Fibroblast of villous mesenchyme (primary cell): ENCODE measurements around the gene SHC2. TPM values are rescaled to one million over a fixed set of nuclear protein-coding genes. Genes with fewer than 3 reads are reported as not detected.
"Not testable (repeated sequence)": the region's sequence is repeated elsewhere in the genome, so short reads cannot be mapped to it uniquely, and the experiment has no call there.

Experiments used
- DNase-seq: peaks from one replicate; pipeline ENCODE4 v3.0.0-alpha.2; 2010; ENCODE audit warnings: low read depth
- H3K4me3 ChIP-seq: 2 replicates; pipeline ENCODE4 v1.5.1; 2011; ENCODE audit warnings: low read depth, mild to moderate bottlenecking, low read length
- CTCF ChIP-seq: IDR thresholded peaks from 2 replicates; pipeline ENCODE4 v1.5.1; 2012; ENCODE audit warnings: low read depth, mild to moderate bottlenecking, low read length; ENCODE audit not compliant: insufficient read depth
- total RNA-seq: library from RNA; depleted of rRNA; stranded (reverse); fragments of >200 nt; gene quantifications from 2 replicates; pipeline ENCODE4 v1.2.3, GENCODE V29; 2012

SHC2 gene
- total RNA-seq, 1 donor, result 0.43 TPM

GRCh38 chr19:452829-453228 is 8.0 kb downstream of the SHC2 start:
- TF ChIP-seq CTCF, result no peak
- DNase-seq, result no peak
- H3K4me3 ChIP-seq, result no peak overlapping the region

GRCh38 chr19:450912-451481 is 9.8 kb downstream of the SHC2 start:
- not testable (repeated sequence) for H3K4me3 ChIP-seq, DNase-seq

- TF ChIP-seq CTCF, result no peak
- no peak overlapping the region for H3K4me3 ChIP-seq
- no peak for DNase-seq
Observed at GRCh38 chr19:449916-450315, 10.9 kb downstream of the SHC2 start.

- no peak overlapping the region for H3K4me3 ChIP-seq
- peak; percentile 73 for DNase-seq
- no peak for TF ChIP-seq CTCF
Observed at GRCh38 chr19:447816-448560, 12.8 kb downstream of the SHC2 start.

- H3K4me3 ChIP-seq, result no peak overlapping the region
- TF ChIP-seq CTCF, result no peak
- no peak for DNase-seq
Observed at GRCh38 chr19:447064-447426, 13.8 kb downstream of the SHC2 start.

GRCh38 chr19:444677-445210 is 16.1 kb downstream of the SHC2 start:
- TF ChIP-seq CTCF, result no peak
- H3K4me3 ChIP-seq, result no peak overlapping the region

GRCh38 chr19:443005-443404 is 17.8 kb downstream of the SHC2 start:
- H3K4me3 ChIP-seq, result no peak overlapping the region
- TF ChIP-seq CTCF, result no peak
- no peak for DNase-seq

More at GRCh38 chr19:444677-445210, 16.1 kb downstream of the SHC2 start:
- no peak for DNase-seq
